Common myeloid progenitor, CD34-positive (primary cell): ENCODE measurements around the gene C2orf49.

Source experiments
- CTCF ChIA-PET: fragments of 350-600 bp; sonication (Branson Sonifier 250); formaldehyde crosslinking; loops from one replicate; lab custom pipeline; 2021; ENCODE audit warnings: antibody characterized with exemption; lab: Charles Lee
- POLR2A ChIA-PET: fragments of 350-600 bp; sonication (Branson Sonifier 250); formaldehyde crosslinking; loops from one replicate; lab custom pipeline; 2021; ENCODE audit warnings: antibody characterized with exemption; lab: Charles Lee
- DNase-seq, 3 donors: peaks; one replicate each; pipeline versions ENCODE4 v3.0.0 to v3.0.0-alpha.2; 2013
- H3K27ac ChIP-seq, 2 experiments: 1 replicate in 1 of 2; 2 replicates in 1 of 2; pipeline ENCODE4 v1.7.0; 2013; ENCODE audit warnings: inconsistent platforms in 2 of 2, low read length in 2 of 2, mild to moderate bottlenecking in 2 of 2, low read depth in 1 of 2, moderate library complexity in 1 of 2; ENCODE audit not compliant: severe bottlenecking in 2 of 2, insufficient read depth in 1 of 2, poor library complexity in 1 of 2
- H3K27me3 ChIP-seq, 5 experiments: replicated peaks in 2 of 5; 1 replicate in 3 of 5; 2 replicates in 2 of 5; pipeline versions ENCODE4 v1.6.1 to v1.7.0; 2013; ENCODE audit warnings: low read length in 4 of 5, mild to moderate bottlenecking in 2 of 5, moderate library complexity in 2 of 5, inconsistent platforms in 1 of 5; ENCODE audit not compliant: insufficient read depth in 5 of 5, control insufficient read depth in 4 of 5
- H3K36me3 ChIP-seq, 4 experiments: 1 replicate in 2 of 4; 2 replicates in 2 of 4; pipeline versions ENCODE4 v1.6.1 to v1.7.0; 2013; ENCODE audit warnings: low read length in 3 of 4, control low read depth in 1 of 4, mild to moderate bottlenecking in 1 of 4; ENCODE audit not compliant: control insufficient read depth in 4 of 4, insufficient read depth in 4 of 4
- H3K4me1 ChIP-seq, 4 experiments: 1 replicate in 3 of 4; 2 replicates in 1 of 4; pipeline versions ENCODE4 v1.6.1 to v1.7.1; 2013; ENCODE audit warnings: low read length in 3 of 4, mild to moderate bottlenecking in 3 of 4, control low read depth in 1 of 4, inconsistent platforms in 1 of 4, moderate library complexity in 1 of 4; ENCODE audit not compliant: control insufficient read depth in 4 of 4, insufficient read depth in 4 of 4; ENCODE audit errors: control extremely low read depth in 1 of 4
- H3K4me3 ChIP-seq, 7 experiments: 1 replicate in 4 of 7; 2 replicates in 3 of 7; pipeline versions ENCODE4 v1.5.1 to v1.7.0; 2013; ENCODE audit warnings: mild to moderate bottlenecking in 7 of 7, low read length in 6 of 7, moderate library complexity in 6 of 7, inconsistent platforms in 2 of 7, low read depth in 2 of 7, control low read depth in 1 of 7; ENCODE audit not compliant: insufficient read depth in 4 of 7, control insufficient read depth in 1 of 7; ENCODE audit errors: extremely low read depth in 1 of 7
- H3K9me3 ChIP-seq, 5 experiments: 1 replicate in 4 of 5; 2 replicates in 1 of 5; pipeline versions ENCODE4 v1.6.1 to v1.7.1; 2013; ENCODE audit warnings: low read length in 4 of 5, mild to moderate bottlenecking in 2 of 5, inconsistent platforms in 1 of 5, low read depth in 1 of 5, moderate library complexity in 1 of 5; ENCODE audit not compliant: control insufficient read depth in 4 of 5, insufficient read depth in 2 of 5; ENCODE audit errors: control extremely low read depth in 1 of 5
- WGBS: methylation state at CpG from one replicate; pipeline ENCODE4 v1.1.5; 2013; ENCODE audit not compliant: insufficient coverage; 5-methylcytosine and 5-hydroxymethylcytosine counted together

C2orf49 gene

DNA sequence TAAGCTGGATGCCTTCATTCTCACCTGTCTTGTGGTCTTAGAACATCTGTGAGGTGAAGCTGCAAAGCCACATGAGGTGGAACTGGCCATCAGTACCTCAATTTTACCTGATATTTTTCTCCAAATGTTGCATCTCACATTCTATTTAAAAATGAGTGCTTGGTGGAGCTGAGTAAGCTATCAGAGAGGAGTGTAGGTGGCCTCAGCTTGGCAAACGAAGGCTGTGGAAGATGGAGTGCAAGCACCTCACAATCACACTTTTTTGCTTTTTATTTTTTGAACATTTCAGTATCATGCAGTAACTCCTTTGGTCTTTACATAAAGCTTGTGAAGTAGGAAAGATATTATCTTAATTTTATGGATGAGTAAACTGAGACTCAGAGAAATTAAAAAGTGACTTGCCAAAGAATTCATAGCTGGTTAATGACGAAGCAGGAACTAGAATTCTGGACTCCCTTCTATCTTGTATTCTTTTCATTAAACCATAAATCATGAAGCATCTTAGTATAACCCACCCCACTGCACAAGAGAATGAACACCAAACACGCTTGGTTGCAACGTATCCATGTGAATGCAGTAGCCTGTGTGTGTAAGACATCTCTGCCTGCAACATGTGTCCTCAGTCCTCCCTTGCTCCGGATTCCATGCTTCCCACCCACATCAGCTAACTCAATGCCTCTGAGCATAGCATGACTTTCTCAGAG, 27.2 kb downstream of the C2orf49 start:
- WGBS, result 100% methylated on average over 3 of the region's 5 CpGs
- H3K36me3 ChIP-seq, result peaks cover 2 to 17% (median 11%) of the 10 kb centered on the region in 4 experiments
- H3K27ac ChIP-seq, result no peak overlapping the region
- no peaks in the 10 kb centered on the region for H3K27me3 ChIP-seq
- ChIA-PET POLR2A (no interaction called here), CTCF (interaction anchor here (0.6 to 8.4 kb wide), 12 partner anchors 17 to 418 kb away, joined by 3 to 149 read pairs (median 4); no protein-coding TSS in a partner anchor)
- peaks cover 10 to 34% (median 31%) of the 10 kb centered on the region in 4 experiments for H3K4me1 ChIP-seq
- H3K9me3 ChIP-seq, result no peaks in the 10 kb centered on the region
- no peak overlapping the region for H3K4me3 ChIP-seq
- DNase-seq, result no peak

GRCh38 chr2:105365206-105365605, 27.9 kb downstream of the C2orf49 start:
- no peak overlapping the region for H3K27ac ChIP-seq
- no peaks in the 10 kb centered on the region for H3K27me3 ChIP-seq
- H3K9me3 ChIP-seq, result no peaks in the 10 kb centered on the region
- WGBS, result 93% methylated on average over 2 of the region's 3 CpGs
- ChIA-PET POLR2A (no interaction called here), CTCF (interaction anchor here (0.6 to 8.4 kb wide), 5 partner anchors 17 to 417 kb away, joined by 4 to 149 read pairs (median 5); no protein-coding TSS in a partner anchor)
- H3K4me1 ChIP-seq, result peaks cover 10 to 39% (median 31%) of the 10 kb centered on the region in 4 experiments
- H3K4me3 ChIP-seq, result no peak overlapping the region
- no peak for DNase-seq
- H3K36me3 ChIP-seq, result peaks cover 2 to 14% (median 9%) of the 10 kb centered on the region in 4 experiments

DNA sequence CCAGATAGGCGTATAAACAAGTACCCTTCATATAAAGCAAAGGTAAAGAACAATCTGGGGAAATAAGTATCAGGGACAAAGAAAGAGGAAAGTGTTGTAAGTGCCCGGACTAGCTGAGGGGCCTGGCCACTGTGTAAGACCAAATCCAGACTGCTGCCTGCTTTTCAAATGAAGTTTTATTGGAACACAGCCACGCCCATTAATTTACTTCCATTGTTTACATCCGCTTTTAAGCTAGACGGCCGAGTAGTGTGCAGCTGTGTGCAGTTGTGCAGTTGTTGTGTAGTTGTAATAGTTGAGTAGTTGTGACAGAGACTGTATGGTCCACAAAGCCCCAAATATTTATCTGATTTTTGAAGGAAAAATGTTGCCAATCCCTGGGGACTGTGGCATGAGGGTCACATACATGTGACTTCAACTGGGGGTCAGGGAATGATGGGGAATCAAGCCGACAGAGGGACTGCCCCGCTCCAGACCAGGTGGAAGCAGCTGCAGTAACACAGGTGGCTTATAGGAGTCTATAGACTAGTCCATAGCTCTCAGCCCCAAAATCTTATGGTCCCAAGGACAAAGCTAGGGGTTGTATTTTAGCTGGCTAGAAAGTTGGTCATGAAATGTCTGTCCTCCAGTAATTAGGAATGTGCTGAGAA, 31.5 kb downstream of the C2orf49 start:
- peaks cover 0 to 25% (median 13%) of the 10 kb centered on the region in 4 experiments for H3K36me3 ChIP-seq
- ChIA-PET CTCF (interaction anchor here (0.8 to 8.4 kb wide), 20 partner anchors 9 to 178 kb away, joined by 3 to 149 read pairs (median 4); partner anchors contain the start of gene FHL2), POLR2A (no interaction called here)
- WGBS, result 100% methylated on average over 5 of the region's 8 CpGs
- H3K27me3 ChIP-seq, result no peaks in the 10 kb centered on the region
- H3K4me1 ChIP-seq, result peaks cover 0 to 6% (median under 1%) of the 10 kb centered on the region in 4 experiments
- H3K9me3 ChIP-seq, result no peaks in the 10 kb centered on the region
- DNase-seq, result no peak
- no peak overlapping the region for H3K27ac ChIP-seq
- no peak overlapping the region for H3K4me3 ChIP-seq

DNA sequence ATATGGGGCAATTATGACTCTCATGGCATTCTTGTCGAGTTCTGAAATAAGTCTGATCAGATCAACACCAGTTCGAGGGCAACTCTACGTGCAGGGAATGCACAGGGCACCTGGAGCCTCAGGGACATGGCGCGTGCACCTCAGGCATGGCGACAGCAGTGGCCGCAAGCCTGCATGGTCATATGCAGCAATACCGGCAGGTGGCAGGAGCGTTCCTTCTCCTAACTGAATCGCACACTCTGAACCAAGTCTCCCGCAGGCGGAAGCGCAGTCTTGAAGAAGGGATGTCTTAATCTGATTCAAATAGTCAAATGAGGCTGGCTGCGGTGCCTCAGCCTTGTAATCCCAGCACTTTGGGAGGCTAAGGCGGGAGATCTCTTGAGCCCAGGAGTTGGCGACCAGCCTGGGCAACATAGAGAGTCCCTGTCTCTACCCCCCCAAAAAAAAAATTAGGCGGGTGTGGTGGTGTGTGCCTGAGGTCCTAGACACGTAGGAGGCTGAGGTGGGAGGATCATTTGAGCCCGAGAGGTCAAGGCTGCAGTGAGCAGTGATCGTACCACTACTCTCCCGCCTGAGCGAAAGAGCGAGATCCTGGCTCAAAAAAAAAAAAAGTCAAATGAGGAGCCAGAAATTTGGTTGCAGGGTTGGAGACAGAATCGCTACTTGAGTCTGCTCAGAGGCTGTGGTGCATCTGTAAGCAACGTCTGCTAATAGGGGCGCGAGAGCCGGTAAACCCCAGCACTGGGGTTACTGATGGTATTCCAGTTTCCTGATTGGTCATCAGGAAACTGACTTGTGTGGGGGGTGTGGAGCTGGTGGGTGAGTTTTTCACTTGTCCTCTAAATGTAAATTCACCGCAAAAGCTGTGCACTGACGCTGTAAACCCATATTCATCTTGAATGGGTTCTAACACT, 32.7 kb downstream of the C2orf49 start:
- CTCF ChIA-PET, result interaction anchor here (0.6 to 8.4 kb wide), 21 partner anchors 20 to 177 kb away, joined by 3 to 149 read pairs (median 4); partner anchors contain the start of gene FHL2
- Histone ChIP-seq H3K9me3 (no peaks in the 10 kb centered on the region), H3K4me3 (no peak overlapping the region), H3K27ac (no peak overlapping the region), H3K4me1 (peaks cover 0 to 6% (median 0%) of the 10 kb centered on the region in 4 experiments), H3K27me3 (no peaks in the 10 kb centered on the region), H3K36me3 (peaks cover 0 to 30% (median 12%) of the 10 kb centered on the region in 4 experiments)
- WGBS, result 49% methylated on average over 26 of the region's 30 CpGs
- POLR2A ChIA-PET, result no interaction called here
- DNase-seq, result peak; percentile 88 to 95 (median 93)

GRCh38 chr2:105371156-105371555, 33.8 kb downstream of the C2orf49 start:
- Histone ChIP-seq H3K36me3 (peaks cover 0 to 31% (median 10%) of the 10 kb centered on the region in 4 experiments), H3K9me3 (no peaks in the 10 kb centered on the region), H3K4me3 (no peak overlapping the region), H3K27me3 (no peaks in the 10 kb centered on the region), H3K4me1 (peaks cover 0 to 6% (median 0%) of the 10 kb centered on the region in 4 experiments), H3K27ac (no peak overlapping the region)
- DNase-seq, result no peak
- POLR2A ChIA-PET, result no interaction called here
- CTCF ChIA-PET, result interaction anchor here (0.9 to 3.8 kb wide), 6 partner anchors 24 to 339 kb away, joined by 3 to 53 read pairs (median 6); no protein-coding TSS in a partner anchor
- WGBS, result 96% methylated on average over 8 of the region's 10 CpGs

DNA sequence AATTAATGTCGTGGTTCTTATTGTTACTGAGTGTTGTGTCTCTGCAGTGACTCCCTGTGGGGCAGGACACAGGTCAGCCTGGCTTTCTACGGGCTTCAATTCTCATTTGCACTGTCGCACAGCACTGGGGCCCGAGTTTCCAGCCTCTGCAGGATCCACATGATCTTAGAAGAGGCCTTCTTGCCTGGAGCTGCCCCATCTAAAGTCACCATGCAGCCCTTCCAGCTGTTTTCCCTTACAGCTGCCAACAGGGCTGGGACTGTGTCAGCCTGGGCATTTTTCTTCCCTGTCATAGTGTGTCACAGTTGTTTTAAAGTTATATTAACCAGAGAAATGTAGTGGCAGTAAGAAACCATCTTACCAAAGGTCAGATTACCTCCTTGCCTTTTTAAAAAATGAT, 34.5 kb downstream of the C2orf49 start:
- POLR2A ChIA-PET, result no interaction called here
- no peak for DNase-seq
- Histone ChIP-seq H3K4me3 (no peak overlapping the region), H3K36me3 (peaks cover 0 to 30% (median 9%) of the 10 kb centered on the region in 4 experiments), H3K4me1 (peaks cover 0 to 6% (median 0%) of the 10 kb centered on the region in 4 experiments), H3K27ac (no peak overlapping the region), H3K9me3 (no peaks in the 10 kb centered on the region), H3K27me3 (no peaks in the 10 kb centered on the region)
- CTCF ChIA-PET, result interaction anchor here (0.9 to 3.8 kb wide), 8 partner anchors 10 to 338 kb away, joined by 3 to 53 read pairs (median 6); no protein-coding TSS in a partner anchor
- 91% methylated on average over 4 of the region's 4 CpGs for WGBS
